Neutrophil (primary cell): ENCODE data around the gene PHACTR4.
"Not testable (repeated sequence)": the region's sequence is repeated elsewhere in the genome, so short reads cannot be mapped to it uniquely, and the experiment has no call there.

Source experiments
- H3K27ac ChIP-seq: fragments of 200-600 bp; sonication (generic); 2 replicates; pipeline ENCODE4 v1.5.1; 2016; ENCODE audit warnings: mild to moderate bottlenecking, moderate library complexity
- H3K27me3 ChIP-seq: fragments of 200-600 bp; sonication (generic); 2 replicates; pipeline ENCODE4 v1.6.0; 2016; ENCODE audit warnings: mild to moderate bottlenecking
- H3K36me3 ChIP-seq: fragments of 200-600 bp; sonication (generic); 2 replicates; pipeline ENCODE4 v1.5.1; 2017
- H3K4me1 ChIP-seq, 2 experiments: fragments of 200-600 bp in 1 of 2; sonication (generic) in 1 of 2; 1 replicate in 1 of 2; 2 replicates in 1 of 2; pipeline versions ENCODE4 v1.5.1 to v1.6.1; 2013 to 2016; ENCODE audit warnings: low read depth in 1 of 2, low read length in 1 of 2, mild to moderate bottlenecking in 1 of 2, moderate library complexity in 1 of 2; ENCODE audit not compliant: control insufficient read depth in 1 of 2, insufficient read depth in 1 of 2
- H3K4me3 ChIP-seq, 2 experiments: fragments of 200-600 bp in 1 of 2; sonication (generic) in 1 of 2; 1 replicate in 1 of 2; 2 replicates in 1 of 2; pipeline ENCODE4 v1.5.1; 2013 to 2016; ENCODE audit warnings: low read depth in 1 of 2, low read length in 1 of 2, mild to moderate bottlenecking in 1 of 2, moderate library complexity in 1 of 2
- H3K9me3 ChIP-seq: fragments of 200-600 bp; sonication (generic); 2 replicates; pipeline ENCODE4 v1.5.1; 2016
- CTCF ChIP-seq: fragments of 200-600 bp; sonication (generic); IDR thresholded peaks from 2 replicates; pipeline ENCODE4 v1.5.1; 2016; ENCODE audit warnings: antibody characterized with exemption

Gene PHACTR4

DNA sequence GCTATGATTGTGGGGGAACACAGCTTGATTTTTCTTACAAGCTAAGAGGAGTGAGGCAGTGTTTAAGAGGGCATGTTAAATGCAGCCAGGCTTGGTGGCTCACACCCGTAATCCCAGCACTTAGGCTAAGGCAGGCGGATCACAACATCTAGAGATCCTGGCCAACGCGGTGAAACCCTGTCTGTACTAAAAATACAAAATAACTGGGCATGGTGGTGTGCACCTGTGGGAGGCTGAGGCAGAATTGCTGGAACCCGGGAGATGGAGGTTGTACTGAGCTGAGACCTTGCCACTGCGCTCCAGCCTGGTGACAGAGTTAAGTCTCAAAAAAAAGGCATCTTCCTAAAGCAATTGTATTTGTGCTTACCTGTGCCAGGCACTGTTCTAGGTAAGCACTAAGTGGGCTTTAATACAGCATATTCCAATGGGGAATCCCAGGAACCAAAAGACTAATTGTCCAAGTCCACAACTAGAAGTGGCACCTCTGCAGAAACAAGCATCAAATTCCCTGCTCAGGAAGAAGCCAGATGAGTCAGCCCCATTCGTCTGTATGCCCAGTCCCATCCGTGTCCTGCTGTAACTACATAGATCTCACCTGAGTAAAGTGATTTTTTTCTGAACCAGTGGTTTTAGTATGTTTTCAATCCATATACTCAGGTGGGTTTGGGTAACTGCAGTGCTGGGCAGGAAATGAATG, 140.9 kb downstream of the PHACTR4 start:
- Histone ChIP-seq H3K36me3 (peaks cover 49% of the 10 kb centered on the region), H3K27me3 (no peaks in the 10 kb centered on the region), H3K9me3 (no peaks in the 10 kb centered on the region), H3K4me1 (peaks cover 44 to 51% of the 10 kb centered on the region in 2 experiments), H3K4me3 (no peak overlapping the region), H3K27ac (peak overlapping the region; percentile 20)
- no peak for TF ChIP-seq CTCF

GRCh38 chr1:28510970-28511440, 141.5 kb downstream of the PHACTR4 start:
- TF ChIP-seq CTCF, result no peak
- Histone ChIP-seq H3K4me1 (peaks cover 44 to 49% of the 10 kb centered on the region in 2 experiments), H3K27ac (peak overlapping the region; percentile 20), H3K4me3 (no peak overlapping the region), H3K36me3 (peaks cover 49% of the 10 kb centered on the region), H3K9me3 (no peaks in the 10 kb centered on the region), H3K27me3 (no peaks in the 10 kb centered on the region)

GRCh38 chr1:28512058-28512611, 142.6 kb downstream of the PHACTR4 start:
- no peak for TF ChIP-seq CTCF
- Histone ChIP-seq H3K27ac (no peak overlapping the region), H3K36me3 (peaks cover 49% of the 10 kb centered on the region)

DNA sequence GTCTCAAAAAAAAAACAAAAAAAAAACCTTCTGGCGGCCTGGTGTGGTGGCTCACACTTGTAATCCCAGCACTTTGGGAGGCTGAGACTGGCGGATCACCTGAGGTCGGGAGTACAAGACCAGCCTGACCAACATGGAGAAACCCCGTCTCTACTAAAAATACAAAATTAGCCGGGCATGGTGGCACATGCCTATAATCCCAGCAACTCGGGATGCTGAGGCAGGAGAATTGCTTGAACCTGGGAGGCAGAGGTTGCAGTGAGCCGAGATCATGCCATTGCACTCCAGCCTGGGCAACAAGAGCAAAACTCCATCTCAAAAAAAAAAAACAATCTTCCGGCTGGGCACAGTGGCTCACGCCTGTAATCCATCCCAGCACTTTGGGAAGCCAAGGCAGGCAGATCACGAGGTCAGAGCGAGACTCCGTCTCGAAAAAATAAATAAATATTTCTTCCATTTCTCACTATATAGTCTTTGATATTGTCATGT, 144.9 kb downstream of the PHACTR4 start:
- H3K27ac ChIP-seq, H3K27me3 ChIP-seq, H3K4me3 ChIP-seq, H3K9me3 ChIP-seq: not testable (repeated sequence)
- H3K36me3 ChIP-seq, result peaks cover 36% of the 10 kb centered on the region
- H3K4me1 ChIP-seq, result peaks cover 28 to 33% of the 10 kb centered on the region in 2 experiments

More at GRCh38 chr1:28512058-28512611, 142.6 kb downstream of the PHACTR4 start:
- Histone ChIP-seq H3K27me3 (no peaks in the 10 kb centered on the region), H3K4me1 (peaks cover 34 to 37% of the 10 kb centered on the region in 2 experiments), H3K4me3 (no peak overlapping the region), H3K9me3 (no peaks in the 10 kb centered on the region)

DNA sequence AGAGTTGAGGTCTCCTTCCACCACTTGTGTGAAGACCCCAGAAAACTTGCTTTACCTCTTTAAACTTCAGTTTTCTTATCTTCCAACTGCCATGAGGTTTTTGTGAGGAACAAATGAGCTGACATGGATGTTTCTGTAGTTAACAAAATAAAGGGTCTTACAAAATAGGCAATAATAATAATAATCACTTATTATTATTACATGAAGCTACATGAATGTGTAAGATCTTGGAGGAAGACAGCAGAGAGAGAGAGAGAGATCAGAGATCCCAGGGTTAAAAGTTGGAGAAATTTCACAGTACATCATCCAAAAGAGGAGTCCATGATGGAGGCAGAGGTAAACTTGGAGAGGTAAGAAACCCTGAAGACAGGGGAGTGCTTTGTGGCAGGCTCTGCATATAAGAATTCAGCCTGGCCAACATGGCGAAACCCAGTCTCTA, 147.0 kb downstream of the PHACTR4 start:
- no peak overlapping the region for H3K4me3 ChIP-seq
- no peak overlapping the region for H3K27ac ChIP-seq
- no peak for TF ChIP-seq CTCF

GRCh38 chr1:28517649-28517999, 148.1 kb downstream of the PHACTR4 start:
- Histone ChIP-seq H3K4me3 (peak overlapping the region; percentile 78 to 79), H3K27ac (peak overlapping the region; percentile 79), H3K4me1 (peaks cover 16 to 19% of the 10 kb centered on the region in 2 experiments), H3K36me3 (peaks cover 10% of the 10 kb centered on the region), H3K27me3 (no peaks in the 10 kb centered on the region), H3K9me3 (no peaks in the 10 kb centered on the region)
- no peak for TF ChIP-seq CTCF

More for the DNA sequence above, 147.0 kb downstream of the PHACTR4 start:
- Histone ChIP-seq H3K9me3 (no peaks in the 10 kb centered on the region), H3K27me3 (no peaks in the 10 kb centered on the region), H3K4me1 (peaks cover 16 to 19% of the 10 kb centered on the region in 2 experiments), H3K36me3 (peaks cover 16% of the 10 kb centered on the region)
